BJ (cell line): ENCODE data around the gene GRK4. TPM values are rescaled to one million over a fixed set of nuclear protein-coding genes. Genes with fewer than 3 reads are reported as not detected.

Experiments used
- CTCF ChIA-PET: fragments of 350-600 bp; formaldehyde crosslinking; extraction: SDS; loops from one replicate; lab custom pipeline; 2021; ENCODE audit warnings: antibody characterized with exemption, inconsistent platforms; lab: Yijun Ruan, JAX
- POLR2A ChIA-PET: fragments of 300-600 bp; sonication (Branson Sonifier 250); formaldehyde crosslinking; extraction: SDS; loops from one replicate; lab custom pipeline; 2021; ENCODE audit warnings: antibody characterized with exemption; lab: Charles Lee
- DNase-seq: peaks from one replicate; pipeline ENCODE4 v3.0.0-alpha.2; 2011; ENCODE audit warnings: low read depth
- H3K27me3 ChIP-seq: 2 replicates; pipeline ENCODE4 v1.6.0; 2011; ENCODE audit warnings: low read length; ENCODE audit not compliant: control insufficient read depth, insufficient read depth
- H3K36me3 ChIP-seq: 2 replicates; pipeline ENCODE4 v1.5.1; 2011; ENCODE audit warnings: low read length; ENCODE audit not compliant: control insufficient read depth, insufficient read depth
- H3K4me3 ChIP-seq: 2 replicates; pipeline ENCODE4 v1.5.1; 2011; ENCODE audit warnings: low read depth, mild to moderate bottlenecking, control low read depth, low read length
- polyA plus RNA-seq: library from polyadenylated mRNA; depleted of rRNA; stranded (reverse); fragments of >200 nt; gene quantifications from 2 replicates; pipeline ENCODE4 v1.2.3, GENCODE V29; 2011
- TF ChIP-seq, protein P1 (sequence below): IDR thresholded peaks from 2 replicates; pipeline ENCODE4 v1.5.1; 2011; ENCODE audit warnings: low read depth, mild to moderate bottlenecking, control low read depth, inconsistent platforms, low read length, moderate library complexity; ENCODE audit not compliant: insufficient read depth

GRK4 gene
- polyA plus RNA-seq, 1 experiment, result 1.9 TPM

GRCh38 chr4:2991243-2991642, 27.9 kb downstream of the GRK4 start:
- ChIA-PET CTCF (interaction anchor here (1.0 to 1.7 kb wide), 3 partner anchors 13 to 44 kb away, joined by 3 to 9 read pairs (median 8); no protein-coding TSS in a partner anchor), POLR2A (no interaction called here)
- DNase-seq, result no peak
- Histone ChIP-seq H3K36me3 (no peaks in the 10 kb centered on the region), H3K27me3 (no peaks in the 10 kb centered on the region), H3K4me3 (no peak overlapping the region)
- TF ChIP-seq, protein P1, sequence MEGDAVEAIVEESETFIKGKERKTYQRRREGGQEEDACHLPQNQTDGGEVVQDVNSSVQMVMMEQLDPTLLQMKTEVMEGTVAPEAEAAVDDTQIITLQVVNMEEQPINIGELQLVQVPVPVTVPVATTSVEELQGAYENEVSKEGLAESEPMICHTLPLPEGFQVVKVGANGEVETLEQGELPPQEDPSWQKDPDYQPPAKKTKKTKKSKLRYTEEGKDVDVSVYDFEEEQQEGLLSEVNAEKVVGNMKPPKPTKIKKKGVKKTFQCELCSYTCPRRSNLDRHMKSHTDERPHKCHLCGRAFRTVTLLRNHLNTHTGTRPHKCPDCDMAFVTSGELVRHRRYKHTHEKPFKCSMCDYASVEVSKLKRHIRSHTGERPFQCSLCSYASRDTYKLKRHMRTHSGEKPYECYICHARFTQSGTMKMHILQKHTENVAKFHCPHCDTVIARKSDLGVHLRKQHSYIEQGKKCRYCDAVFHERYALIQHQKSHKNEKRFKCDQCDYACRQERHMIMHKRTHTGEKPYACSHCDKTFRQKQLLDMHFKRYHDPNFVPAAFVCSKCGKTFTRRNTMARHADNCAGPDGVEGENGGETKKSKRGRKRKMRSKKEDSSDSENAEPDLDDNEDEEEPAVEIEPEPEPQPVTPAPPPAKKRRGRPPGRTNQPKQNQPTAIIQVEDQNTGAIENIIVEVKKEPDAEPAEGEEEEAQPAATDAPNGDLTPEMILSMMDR, result no peak

- TF ChIP-seq, protein P1, result no peak
- Histone ChIP-seq H3K36me3 (no peaks in the 10 kb centered on the region), H3K27me3 (0 out of 2 replicates have a peak, but pooled peaks cover 2% of the 10 kb centered on the region), H3K4me3 (no peak overlapping the region)
- ChIA-PET POLR2A (no interaction called here), CTCF (interaction anchor here (0.7 to 2.1 kb wide), 2 partner anchors 16 to 330 kb away, joined by 3 to 11 read pairs; no protein-coding TSS in a partner anchor)
- DNase-seq, result no peak
Observed at GRCh38 chr4:2994917-2995316, 31.5 kb downstream of the GRK4 start.

- Histone ChIP-seq H3K4me3 (no peak overlapping the region), H3K27me3 (0 out of 2 replicates have a peak, but pooled peaks cover 2% of the 10 kb centered on the region), H3K36me3 (no peaks in the 10 kb centered on the region)
- CTCF ChIA-PET, result interaction anchor here (0.6 to 2.1 kb wide), 4 partner anchors 17 to 331 kb away, joined by 3 to 11 read pairs (median 3); no protein-coding TSS in a partner anchor
- POLR2A ChIA-PET, result interaction anchor here (0.6 kb wide), 1 partner anchor 581 kb away, joined by 4 read pairs; no protein-coding TSS in a partner anchor
- TF ChIP-seq, protein P1, result no peak
- no peak for DNase-seq
Observed at GRCh38 chr4:2995546-2996265, 32.3 kb downstream of the GRK4 start.

DNA sequence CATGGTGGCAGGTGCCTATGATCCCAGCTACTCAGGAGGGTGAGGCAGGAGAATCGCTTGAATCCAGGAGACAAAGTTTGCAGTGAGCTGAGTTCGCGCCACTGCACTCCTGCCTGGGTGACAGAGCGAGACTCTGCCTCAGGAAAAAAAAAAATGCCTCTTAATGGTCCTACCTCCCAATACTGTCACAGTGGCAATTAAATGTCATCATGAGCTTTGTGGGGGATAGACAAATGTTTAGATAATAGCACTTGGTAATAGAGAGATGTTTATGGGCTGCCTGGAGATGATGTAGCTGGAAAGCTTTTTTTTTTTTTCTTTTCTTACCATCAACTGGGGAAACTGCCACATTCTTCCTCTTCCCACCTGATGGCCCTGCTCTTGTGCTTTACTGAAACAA, 33.0 kb downstream of the GRK4 start:
- POLR2A ChIA-PET, result no interaction called here
- no peak overlapping the region for H3K4me3 ChIP-seq
- H3K36me3 ChIP-seq, result no peaks in the 10 kb centered on the region
- 0 out of 2 replicates have a peak, but pooled peaks cover 2% of the 10 kb centered on the region for H3K27me3 ChIP-seq
- TF ChIP-seq, protein P1, result no peak
- CTCF ChIA-PET, result interaction anchor here (0.8 kb wide), 1 partner anchor 37 kb away, joined by 3 read pairs; no protein-coding TSS in a partner anchor
- no peak for DNase-seq

GRCh38 chr4:3007724-3008123, 44.4 kb downstream of the GRK4 start:
- H3K36me3 ChIP-seq, result no peaks in the 10 kb centered on the region
- no peak for DNase-seq
- CTCF ChIA-PET, result interaction anchor here (1.2 to 1.5 kb wide), 2 partner anchors 30 kb away, joined by 3 to 5 read pairs; no protein-coding TSS in a partner anchor
- TF ChIP-seq, protein P1, result no peak
- no peak overlapping the region for H3K4me3 ChIP-seq
- POLR2A ChIA-PET, result interaction anchor here (0.6 kb wide), 1 partner anchor 51 kb away, joined by 3 read pairs; no protein-coding TSS in a partner anchor
- H3K27me3 ChIP-seq, result peaks cover 3% of the 10 kb centered on the region
